OCI-LY7 (cell line): ENCODE data around the gene TGFBR1. TPM values are rescaled to one million over a fixed set of nuclear protein-coding genes. Genes with fewer than 3 reads are reported as not detected.

Source experiments
- BruUV-seq: library from RNA; stranded (reverse); fragments of 400-500 nt; replicated peaks from 2 replicates; lab custom pipeline; 2021; lab: Mats Ljungman, UMichigan
- CTCF ChIA-PET: fragments of 300-600 bp; sonication (Branson Sonifier 250); formaldehyde crosslinking; loops from one replicate; lab custom pipeline; 2022; ENCODE audit warnings: antibody characterized with exemption; ENCODE audit not compliant: unreplicated experiment; lab: Charles Lee
- POLR2A ChIA-PET: fragments of 300-600 bp; sonication (Branson Sonifier 250); formaldehyde crosslinking; loops from one replicate; lab custom pipeline; 2022; ENCODE audit warnings: antibody characterized with exemption; lab: Charles Lee
- DNase-seq: peaks from one replicate; pipeline ENCODE4 v3.0.0-alpha.2; 2015; ENCODE audit warnings: low spot score
- H2AFZ ChIP-seq: fragments of 200-600 bp; sonication (generic), shearing (Covaris generic); 2 replicates; pipeline ENCODE4 v1.6.1; 2014; ENCODE audit warnings: mild to moderate bottlenecking, antibody characterized with exemption, low read length, moderate library complexity
- H3K27ac ChIP-seq: fragments of 200-600 bp; sonication (generic); 2 replicates; pipeline ENCODE4 v1.5.1; 2014; ENCODE audit warnings: mixed run types, low read depth, mild to moderate bottlenecking, moderate library complexity, low read length, inconsistent platforms; ENCODE audit not compliant: poor library complexity, severe bottlenecking
- H3K36me3 ChIP-seq: fragments of 200-600 bp; sonication (generic); 2 replicates; pipeline ENCODE4 v1.6.1; 2014; ENCODE audit warnings: mild to moderate bottlenecking, antibody characterized with exemption, low read length, moderate library complexity, mixed read lengths; ENCODE audit not compliant: insufficient read depth
- H3K4me1 ChIP-seq: fragments of 200-600 bp; sonication (generic); 2 replicates; pipeline ENCODE4 v1.5.1; 2014; ENCODE audit warnings: mild to moderate bottlenecking, low read length; ENCODE audit not compliant: insufficient read depth, poor library complexity, severe bottlenecking
- H3K4me2 ChIP-seq: fragments of 200-600 bp; sonication (generic); 2 replicates; pipeline ENCODE4 v1.6.1; 2014; ENCODE audit warnings: mild to moderate bottlenecking, low read length
- H3K4me3 ChIP-seq: fragments of 200-600 bp; sonication (generic); 2 replicates; pipeline ENCODE4 v1.5.1; 2014; ENCODE audit warnings: mild to moderate bottlenecking, low read depth, low read length; ENCODE audit not compliant: poor library complexity, severe bottlenecking
- H3K79me2 ChIP-seq: fragments of 200-600 bp; sonication (generic); 2 replicates; pipeline ENCODE4 v1.6.1; 2016; ENCODE audit warnings: low read depth, mild to moderate bottlenecking, low read length, moderate library complexity, mixed read lengths; ENCODE audit not compliant: insufficient read depth
- H3K9me2 ChIP-seq: fragments of 200-600 bp; sonication (generic); 2 replicates; pipeline ENCODE4 v1.6.1; 2016; ENCODE audit warnings: mild to moderate bottlenecking, low read length, mixed read lengths; ENCODE audit not compliant: insufficient read depth
- H3K9me3 ChIP-seq: fragments of 200-600 bp; sonication (generic); 2 replicates; pipeline ENCODE4 v1.6.1; 2014; ENCODE audit warnings: mild to moderate bottlenecking, mixed run types, low read length, mixed read lengths
- H4K20me1 ChIP-seq: fragments of 200-600 bp; sonication (generic); 2 replicates; pipeline ENCODE4 v1.6.1; 2014; ENCODE audit warnings: mild to moderate bottlenecking, antibody characterized with exemption, low read length, moderate library complexity, mixed read lengths; ENCODE audit not compliant: insufficient read depth
- CTCF ChIP-seq: fragments of 200-600 bp; sonication (generic); conservative IDR thresholded peaks from 2 replicates; pipeline ENCODE4 v1.5.1; 2014; ENCODE audit warnings: mild to moderate bottlenecking, antibody characterized with exemption, low read length, moderate library complexity, mixed read lengths
- EZH2phosphoT487 ChIP-seq: fragments of 200-600 bp; sonication (generic); IDR thresholded peaks from 2 replicates; pipeline ENCODE4 v1.6.1; 2018; ENCODE audit warnings: low read depth, borderline replicate concordance, mild to moderate bottlenecking, mixed run types, antibody characterized with exemption, low read length, moderate library complexity, mixed read lengths
- intact Hi-C: fragments of 100-400 bp; cut with micrococcal nuclease; formaldehyde crosslinking; loops from one replicate; pipeline ENCODE4 v1.10.0; 2022; ENCODE audit not compliant: unreplicated experiment
- total RNA-seq, 2 experiments: library from RNA; depleted of rRNA in 1 of 2; stranded (reverse); fragments of >200 nt in 1 of 2; shearing (Covaris generic) in 1 of 2; gene quantifications; 2 replicates each; pipeline ENCODE4 v1.2.3, GENCODE V29; 2014 to 2022

Gene TGFBR1
- total RNA-seq, 2 experiments from 2014 or later = 13.6 to 36.7 TPM

- intact Hi-C loops = loop anchor here (2.0 kb wide), 1 partner anchor 31 kb away; no protein-coding TSS in a partner anchor
- Histone ChIP-seq H4K20me1 (peaks cover 16% of the 10 kb centered on the region; the same call in 1 of the 2 replicates), H3K4me2 (peak overlapping the region; percentile 95), H3K79me2 (peaks cover 68% of the 10 kb centered on the region; the same call in 1 of the 2 replicates), H3K36me3 (peaks cover 20% of the 10 kb centered on the region; the same call in 1 of the 2 replicates), H3K9me3 (no peaks in the 10 kb centered on the region), H3K27ac (no peak overlapping the region), H2AFZ (no peak overlapping the region), H3K4me3 (peak overlapping the region; percentile 78), H3K4me1 (peaks cover 73% of the 10 kb centered on the region), H3K9me2 (no peaks in the 10 kb centered on the region)
- no peak for TF ChIP-seq CTCF
- no peak for TF ChIP-seq EZH2phosphoT487
- CTCF ChIA-PET = no interaction called here
- no peak for DNase-seq
- POLR2A ChIA-PET = interaction anchor here (0.5 to 1.2 kb wide), 6 partner anchors 11 to 1103 kb away, joined by 3 to 8 read pairs (median 4); no protein-coding TSS in a partner anchor
- BruUV-seq = no TSS peak
Observed at GRCh38 chr9:99107421-99107820, 2.5 kb downstream of the TGFBR1 start.

GRCh38 chr9:99108131-99108530 is 3.2 kb downstream of the TGFBR1 start:
- Histone ChIP-seq H4K20me1 (peaks cover 16% of the 10 kb centered on the region; the same call in 1 of the 2 replicates), H3K9me2 (no peaks in the 10 kb centered on the region), H3K4me1 (peaks cover 80% of the 10 kb centered on the region), H3K79me2 (peaks cover 74% of the 10 kb centered on the region; the same call in 1 of the 2 replicates), H3K4me2 (peak overlapping the region; percentile 95), H3K27ac (no peak overlapping the region), H3K4me3 (peak overlapping the region; percentile 78), H3K36me3 (peaks cover 23% of the 10 kb centered on the region; the same call in 1 of the 2 replicates), H2AFZ (no peak overlapping the region), H3K9me3 (no peaks in the 10 kb centered on the region)
- DNase-seq = no peak
- ChIA-PET POLR2A (interaction anchor here (0.6 kb wide), 1 partner anchor 110 kb away, joined by 4 read pairs; no protein-coding TSS in a partner anchor), CTCF (no interaction called here)
- intact Hi-C loops = no loop called here
- TF ChIP-seq EZH2phosphoT487 (no peak), CTCF (no peak)
- TSS peak; percentile 18 for BruUV-seq

- Histone ChIP-seq H3K27ac (no peak overlapping the region), H3K36me3 (peaks cover 23% of the 10 kb centered on the region; the same call in 1 of the 2 replicates), H3K4me3 (no peak overlapping the region), H3K9me2 (no peaks in the 10 kb centered on the region), H3K4me1 (peaks cover 85% of the 10 kb centered on the region), H3K79me2 (peaks cover 88% of the 10 kb centered on the region), H2AFZ (no peak overlapping the region), H3K4me2 (peak overlapping the region; percentile 95; the same call in 1 of the 2 replicates), H4K20me1 (peaks cover 16% of the 10 kb centered on the region; the same call in 1 of the 2 replicates), H3K9me3 (no peaks in the 10 kb centered on the region)
- intact Hi-C loops = no loop called here
- ChIA-PET CTCF (no interaction called here), POLR2A (interaction anchor here (0.6 to 1.0 kb wide), 3 partner anchors 9 to 292 kb away, joined by 3 to 5 read pairs (median 3); no protein-coding TSS in a partner anchor)
- no peak for TF ChIP-seq CTCF
- no peak for TF ChIP-seq EZH2phosphoT487
- DNase-seq = no peak
- no TSS peak for BruUV-seq
Observed at GRCh38 chr9:99109522-99109921, 4.6 kb downstream of the TGFBR1 start.
